HepG2 (cell line): Measurements from ENCODE around the gene CFAP70. TPM values are rescaled to one million over a fixed set of nuclear protein-coding genes. Genes with fewer than 3 reads are reported as not detected.

Experiments used
- CCDC6 ChIP-seq: sonication (generic); formaldehyde crosslinking; IDR thresholded peaks from 2 replicates; pipeline ENCODE4 v1.8.1; 2022; ENCODE audit warnings: mild to moderate bottlenecking, missing genetic modification reagents, moderate library complexity
- HMGXB3 ChIP-seq: sonication (generic); formaldehyde crosslinking; IDR thresholded peaks from 2 replicates; pipeline ENCODE4 v1.4.0; 2020; ENCODE audit warnings: missing genetic modification reagents, borderline replicate concordance
- MATR3 ChIP-seq: sonication (generic); formaldehyde crosslinking; IDR thresholded peaks from 2 replicates; pipeline ENCODE4 v1.4.0; 2020; ENCODE audit warnings: missing genetic modification reagents
- RBM22 ChIP-seq: fragments of 200-400 bp; formaldehyde crosslinking; optimal IDR thresholded peaks from 2 replicates; pipeline ENCODE3; 2017; ENCODE audit warnings: mild to moderate bottlenecking, low read length, moderate library complexity
- STAT6 ChIP-seq: sonication (generic); formaldehyde crosslinking; IDR thresholded peaks from 2 replicates; pipeline ENCODE4 v1.4.0; 2020; ENCODE audit warnings: missing genetic modification reagents, mild to moderate bottlenecking, borderline replicate concordance
- TEAD2 ChIP-seq: sonication (generic); formaldehyde crosslinking; IDR thresholded peaks from 2 replicates; pipeline ENCODE4 v1.9.0; 2021; ENCODE audit warnings: missing genetic modification reagents
- ZBTB7A ChIP-seq: sonication (generic); formaldehyde crosslinking; IDR thresholded peaks from 2 replicates; pipeline ENCODE4 v1.8.0; 2022; ENCODE audit warnings: mild to moderate bottlenecking, missing genetic modification reagents
- ZKSCAN8 ChIP-seq: IDR thresholded peaks from 2 replicates; pipeline ENCODE4 v1.6.1; 2016; ENCODE audit warnings: borderline replicate concordance, missing genetic modification reagents, missing compliant biosample characterization
- ZNF224 ChIP-seq: sonication (generic); formaldehyde crosslinking; IDR thresholded peaks from 2 replicates; pipeline ENCODE4 v1.5.0; 2020; ENCODE audit warnings: mild to moderate bottlenecking, missing genetic modification reagents
- ZNF256 ChIP-seq: sonication (generic); formaldehyde crosslinking; conservative IDR thresholded peaks from 2 replicates; pipeline ENCODE4 v1.4.0; 2020; ENCODE audit warnings: missing genetic modification reagents
- ZNF274 ChIP-seq: sonication (generic); formaldehyde crosslinking; IDR thresholded peaks from 2 replicates; pipeline ENCODE4 v1.5.1; 2020; ENCODE audit warnings: mild to moderate bottlenecking, missing genetic modification reagents
- ZNF276 ChIP-seq: sonication (generic); formaldehyde crosslinking; IDR thresholded peaks from 2 replicates; pipeline ENCODE4 v1.4.0; 2020; ENCODE audit warnings: mild to moderate bottlenecking, low read depth, missing genetic modification reagents
- ZNF281 ChIP-seq: sonication (generic); formaldehyde crosslinking; IDR thresholded peaks from 2 replicates; pipeline ENCODE4 v1.4.0; 2020; ENCODE audit warnings: missing genetic modification reagents, borderline replicate concordance
- ZNF30 ChIP-seq: sonication (generic); formaldehyde crosslinking; IDR thresholded peaks from 2 replicates; pipeline ENCODE4 v1.5.0; 2020; ENCODE audit warnings: mild to moderate bottlenecking, missing genetic modification reagents
- ZNF558 ChIP-seq: sonication (generic); formaldehyde crosslinking; IDR thresholded peaks from 2 replicates; pipeline ENCODE4 v1.9.0; 2022; ENCODE audit warnings: mild to moderate bottlenecking, missing genetic modification reagents, borderline replicate concordance
- ZNF567 ChIP-seq: sonication (generic); formaldehyde crosslinking; IDR thresholded peaks from 2 replicates; pipeline ENCODE4 v1.8.1; 2023; ENCODE audit warnings: mild to moderate bottlenecking, missing genetic modification reagents, borderline replicate concordance
- polyA plus RNA-seq, 8 experiments: library from polyadenylated mRNA; depleted of rRNA in 3 of 8; stranded (reverse) in 7 of 8; unstranded in 1 of 8; fragments of >200 nt; fragmentation: Illumina TruSeq in 4 of 8; extraction: Trizol in 4 of 8; gene quantifications; 2 replicates each; pipeline versions ENCODE4 v1.2.1 to v1.2.3, GENCODE V29; 2011 to 2016; ENCODE audit warnings: low read depth in 4 of 8, missing spikeins in 1 of 8, mixed read lengths in 1 of 8; ENCODE audit not compliant: insufficient read depth in 1 of 8
- total RNA-seq, 5 experiments: library from RNA; depleted of rRNA; stranded (reverse); fragments of >200 nt; fragmentation: Illumina TruSeq; extraction: Trizol; gene quantifications; 2 replicates each; pipeline ENCODE4 v1.2.3, GENCODE V29; 2016; ENCODE audit warnings: low read depth in 1 of 5

The CFAP70 gene
- total and polyA plus RNA-seq, 2 of the 13 experiments (the other 11 are each of a cell fraction or from before 2014, with no cell fraction given): 0.27 to 0.38 TPM

GRCh38 chr10:73358331-73359279 is at the start of gene CFAP70 (continued):
- TF ChIP-seq ZNF30 (CRISPR knock-in tag) (no peak), ZNF224 (CRISPR knock-in tag) (no peak), ZNF256 (CRISPR knock-in tag) (no peak), ZNF558 (CRISPR knock-in tag) (peak; percentile 29; the same call in 1 of the 2 replicates), ZNF567 (CRISPR knock-in tag) (no peak), ZNF281 (no peak), MATR3 (CRISPR knock-in tag) (no peak), STAT6 (CRISPR knock-in tag) (no peak), RBM22 (no peak), ZBTB7A (no peak), ZKSCAN8 (CRISPR knock-in tag) (no peak), ZNF274 (CRISPR knock-in tag) (no peak), HMGXB3 (CRISPR knock-in tag) (no peak; the same call in 1 of the 2 replicates), TEAD2 (CRISPR knock-in tag) (no peak), CCDC6 (CRISPR knock-in tag) (no peak), ZNF276 (CRISPR knock-in tag) (no peak)
